GM12873 (cell line): ENCODE results near the gene COL8A1.

ENCODE experiments used
- CTCF ChIP-seq: IDR thresholded peaks from 2 replicates; pipeline ENCODE4 v1.5.1; 2012; ENCODE audit warnings: low read depth, mild to moderate bottlenecking, moderate library complexity, low read length, control low read depth; ENCODE audit not compliant: insufficient read depth; ENCODE audit errors: missing control alignments

Gene COL8A1

GRCh38 chr3:99721633-99722007 is 83.2 kb downstream of the COL8A1 start:
- no peak for TF ChIP-seq CTCF

DNA sequence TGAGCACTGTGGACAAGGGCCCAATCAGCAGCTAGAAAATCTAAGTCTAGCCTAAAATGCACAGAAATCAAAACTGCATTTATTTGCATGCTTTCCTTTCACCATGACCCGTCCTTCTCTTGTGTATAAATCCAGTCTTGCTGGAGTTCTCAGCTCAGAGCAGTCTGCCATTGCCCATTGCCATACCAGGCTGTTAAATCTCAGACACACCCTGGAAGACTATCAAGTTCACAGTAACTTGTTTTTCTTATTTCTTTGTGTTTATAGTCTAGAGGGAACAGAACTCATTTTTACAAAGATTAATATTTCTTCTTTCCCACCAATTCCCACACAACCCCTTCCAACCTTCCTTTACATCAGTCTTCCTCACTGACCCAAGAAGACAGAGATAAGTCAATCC is 85.9 kb downstream of the COL8A1 start:
- TF ChIP-seq CTCF: no peak

- no peak for TF ChIP-seq CTCF
These were observed 92.5 kb downstream of the COL8A1 start for GRCh38 chr3:99730870-99731269.

DNA sequence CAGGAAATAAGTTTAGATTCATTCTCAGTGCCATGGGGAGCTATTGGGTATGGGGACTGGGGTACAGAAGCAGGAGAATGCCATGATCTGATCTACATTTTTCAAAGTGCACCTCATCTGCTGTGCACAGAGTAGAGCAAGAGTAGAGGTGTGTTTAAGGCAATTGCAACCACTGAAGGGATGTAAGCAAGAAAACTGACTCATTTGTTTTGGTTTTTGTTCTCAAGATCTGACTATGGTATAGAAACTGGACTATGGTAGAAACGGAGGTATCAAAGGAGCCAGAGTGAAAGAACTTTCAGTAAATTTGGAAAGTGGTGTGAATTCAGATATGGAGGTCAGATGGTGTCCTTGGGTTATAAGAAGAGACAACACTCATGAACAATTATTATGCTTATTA is 93.1 kb downstream of the COL8A1 start:
- TF ChIP-seq CTCF: no peak

GRCh38 chr3:99741588-99741987 is 103.2 kb downstream of the COL8A1 start:
- TF ChIP-seq CTCF: no peak

DNA sequence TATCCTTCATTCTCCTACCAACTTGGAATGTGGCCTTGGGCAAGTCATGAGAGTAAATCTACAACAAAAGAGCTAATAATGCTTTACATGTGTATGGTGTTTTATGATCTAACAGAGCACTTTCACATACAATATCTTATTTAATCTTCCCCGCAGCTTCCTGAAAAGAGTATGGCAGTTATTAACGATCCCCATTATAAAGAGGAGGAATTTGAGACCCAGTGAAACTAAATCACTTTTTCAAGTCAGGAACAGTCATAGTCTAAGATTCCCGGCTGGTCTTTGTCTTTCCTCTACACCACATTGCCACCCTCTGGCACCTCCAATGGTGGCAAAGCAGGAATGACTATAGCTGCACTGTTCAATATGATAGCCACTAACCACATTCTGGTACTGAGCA is 109.5 kb downstream of the COL8A1 start:
- no peak for TF ChIP-seq CTCF

DNA sequence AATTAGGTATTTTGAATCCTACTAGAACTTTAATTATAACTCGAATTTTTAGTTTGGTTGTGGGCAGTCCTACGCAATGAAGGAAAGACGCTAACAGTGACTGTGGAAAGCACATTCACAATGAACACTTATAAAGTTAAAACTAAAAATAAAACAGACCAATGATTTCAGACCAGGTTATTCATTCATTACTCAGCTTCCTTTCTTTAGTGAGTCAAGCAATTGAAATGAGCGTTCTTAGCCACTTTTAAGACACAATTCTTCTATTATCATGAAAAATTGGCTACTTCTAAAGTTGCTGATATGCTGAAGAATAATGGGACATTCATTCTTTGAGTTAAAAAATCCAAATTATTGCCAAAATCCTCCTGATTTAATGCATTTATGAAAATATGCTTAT is 113.3 kb downstream of the COL8A1 start:
- TF ChIP-seq CTCF: no peak

GRCh38 chr3:99753268-99753975 is 115.0 kb downstream of the COL8A1 start:
- TF ChIP-seq CTCF: peak; percentile 69
